GM12878 (cell line): Measurements from ENCODE around the gene AGER. TPM values are rescaled to one million over a fixed set of nuclear protein-coding genes. Genes with fewer than 3 reads are reported as not detected.
A peak's percentile ranks its signal among the peaks of the same experiment; 100 is the strongest.

Source experiments
- BMI1 ChIP-seq: fragments of 450-650 bp; IDR thresholded peaks from 2 replicates; pipeline ENCODE4 v1.6.1; 2016; ENCODE audit warnings: mild to moderate bottlenecking, moderate library complexity, borderline replicate concordance
- BRCA1 ChIP-seq: IDR thresholded peaks from 2 replicates; pipeline ENCODE4 v1.6.1; 2011; ENCODE audit warnings: low read depth, low read length, improper control_type of control experiment
- CHD4 ChIP-seq: fragments of 200-600 bp; sonication (generic); IDR thresholded peaks from 2 replicates; pipeline ENCODE4 v1.6.1; 2016; ENCODE audit warnings: mild to moderate bottlenecking
- CREB1 ChIP-seq: IDR thresholded peaks from 2 replicates; pipeline ENCODE4 v1.6.1; 2012; ENCODE audit warnings: low read depth, mild to moderate bottlenecking, inconsistent platforms
- ETV6 ChIP-seq, 2 experiments: fragments of 450-650 bp in 1 of 2; IDR thresholded peaks in 1 of 2; conservative IDR thresholded peaks in 1 of 2; 2 replicates each; pipeline ENCODE4 v1.6.1; 2014; ENCODE audit warnings: antibody characterized with exemption in 1 of 2, borderline replicate concordance in 1 of 2, low read depth in 1 of 2, mild to moderate bottlenecking in 1 of 2, moderate library complexity in 1 of 2
- HCFC1 ChIP-seq: fragments of 150-350 bp; IDR thresholded peaks from 2 replicates; pipeline ENCODE4 v1.6.1; 2014; ENCODE audit warnings: low read length
- IKZF2 ChIP-seq, 2 experiments: fragments of 450-650 bp; IDR thresholded peaks; 2 replicates each; pipeline ENCODE4 v1.6.1; 2017; ENCODE audit warnings: mild to moderate bottlenecking in 2 of 2, moderate library complexity in 2 of 2
- IRF4 ChIP-seq: IDR thresholded peaks from 2 replicates; pipeline ENCODE4 v1.6.1; 2011; ENCODE audit warnings: low read depth, low read length
- MTA2 ChIP-seq: fragments of 450-650 bp; IDR thresholded peaks from 2 replicates; pipeline ENCODE4 v1.6.1; 2016; ENCODE audit warnings: low read depth, mild to moderate bottlenecking, moderate library complexity
- MYC ChIP-seq: IDR thresholded peaks from 2 replicates; pipeline ENCODE4 v1.6.1; 2011; ENCODE audit warnings: mild to moderate bottlenecking, low read length, moderate library complexity, inconsistent platforms; ENCODE audit not compliant: insufficient read depth, insufficient replicate concordance, insufficient read length, severe bottlenecking
- NR2F1 ChIP-seq: fragments of 450-650 bp; conservative IDR thresholded peaks from 2 replicates; pipeline ENCODE4 v1.6.1; 2017; ENCODE audit warnings: mild to moderate bottlenecking
- PML ChIP-seq: IDR thresholded peaks from 2 replicates; pipeline ENCODE4 v1.6.1; 2012; ENCODE audit warnings: low read length, inconsistent platforms
- POLR2A ChIP-seq: IDR thresholded peaks from 2 replicates; pipeline ENCODE4 v1.6.1; 2011; ENCODE audit warnings: low read depth, mild to moderate bottlenecking, low read length
- RB1 ChIP-seq: fragments of 450-650 bp; formaldehyde crosslinking; IDR thresholded peaks from 2 replicates; pipeline ENCODE4 v1.6.1; 2017; ENCODE audit warnings: mild to moderate bottlenecking, borderline replicate concordance
- SREBF1 ChIP-seq: IDR thresholded peaks from 2 replicates; pipeline ENCODE4 v1.6.1; 2012; ENCODE audit warnings: mild to moderate bottlenecking, low read length
- WRNIP1 ChIP-seq: IDR thresholded peaks from 2 replicates; pipeline ENCODE4 v1.6.1; 2011; ENCODE audit warnings: low read depth, low read length, improper control_type of control experiment, borderline replicate concordance
- ZNF24 ChIP-seq: fragments of 450-650 bp; IDR thresholded peaks from 2 replicates; pipeline ENCODE4 v1.6.1; 2017; ENCODE audit warnings: antibody characterized with exemption, mild to moderate bottlenecking
- ZZZ3 ChIP-seq: IDR thresholded peaks from 2 replicates; pipeline ENCODE4 v1.6.1; 2011; ENCODE audit warnings: low read depth; ENCODE audit not compliant: control insufficient read depth, insufficient read length
- polyA plus RNA-seq, 11 experiments: library from polyadenylated mRNA; depleted of rRNA in 4 of 11; unstranded in 6 of 11; stranded (reverse) in 5 of 11; fragments of >200 nt; fragmentation: Nextera tagmentation in 4 of 11; fragmentation: Illumina TruSeq in 1 of 11; extraction: Ambion mirVana in 4 of 11; extraction: Trizol in 1 of 11; gene quantifications; 1 replicate in 1 of 11; 2 replicates in 10 of 11; pipeline versions ENCODE4 v1.2.1 to v1.2.3, GENCODE V29; 2011 to 2016; ENCODE audit warnings: inconsistent platforms in 2 of 11, missing spikeins in 2 of 11, low read depth in 1 of 11
- total RNA-seq, 4 experiments: library from RNA; depleted of rRNA in 3 of 4; stranded (reverse); fragments of >200 nt in 3 of 4; fragmentation: Illumina TruSeq in 1 of 4; extraction: Trizol in 1 of 4; gene quantifications; 2 replicates each; pipeline versions ENCODE4 v1.2.1 to v1.2.3, GENCODE V29; 2013 to 2021
- TF ChIP-seq, protein P1 (sequence below): fragments of 150-350 bp; IDR thresholded peaks from 2 replicates; pipeline ENCODE4 v1.6.1; 2014; ENCODE audit warnings: mild to moderate bottlenecking, low read depth, low read length
- TF ChIP-seq, protein P2 (sequence below): fragments of 450-650 bp; IDR thresholded peaks from 2 replicates; pipeline ENCODE4 v1.6.1; 2014; ENCODE audit warnings: mild to moderate bottlenecking
- TF ChIP-seq, protein P3 (sequence below): fragments of 450-650 bp; IDR thresholded peaks from 2 replicates; pipeline ENCODE4 v1.6.1; 2018; ENCODE audit warnings: borderline replicate concordance, mild to moderate bottlenecking; ENCODE audit not compliant: partially characterized antibody
- TF ChIP-seq, protein P4 (sequence below): fragments of 450-650 bp; formaldehyde crosslinking; IDR thresholded peaks from 2 replicates; pipeline ENCODE4 v1.5.0; 2022; ENCODE audit warnings: mild to moderate bottlenecking, missing genetic modification characterization

The AGER gene
- total and polyA plus RNA-seq, 10 of the 15 experiments (the other 5 are each of a cell fraction or from before 2014, with no cell fraction given) = 1.1 to 18.2 (median 3.9) TPM

- TF ChIP-seq, protein P1, sequence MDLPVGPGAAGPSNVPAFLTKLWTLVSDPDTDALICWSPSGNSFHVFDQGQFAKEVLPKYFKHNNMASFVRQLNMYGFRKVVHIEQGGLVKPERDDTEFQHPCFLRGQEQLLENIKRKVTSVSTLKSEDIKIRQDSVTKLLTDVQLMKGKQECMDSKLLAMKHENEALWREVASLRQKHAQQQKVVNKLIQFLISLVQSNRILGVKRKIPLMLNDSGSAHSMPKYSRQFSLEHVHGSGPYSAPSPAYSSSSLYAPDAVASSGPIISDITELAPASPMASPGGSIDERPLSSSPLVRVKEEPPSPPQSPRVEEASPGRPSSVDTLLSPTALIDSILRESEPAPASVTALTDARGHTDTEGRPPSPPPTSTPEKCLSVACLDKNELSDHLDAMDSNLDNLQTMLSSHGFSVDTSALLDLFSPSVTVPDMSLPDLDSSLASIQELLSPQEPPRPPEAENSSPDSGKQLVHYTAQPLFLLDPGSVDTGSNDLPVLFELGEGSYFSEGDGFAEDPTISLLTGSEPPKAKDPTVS = no peak
- TF ChIP-seq HCFC1 (peak; percentile 63), ETV6 (conservative IDR thresholded peaks at IDR 0.05 in 1 of 2, IDR thresholded peaks at IDR 0.05 in 1 of 2; ENCODE audit: borderline replicate concordance in 1 of 2, low read depth in 1 of 2) (peak in 1 of 2 experiments; percentile 64; a peak in 2 of 4 replicates), PML (no peak), MYC (no peak), ZZZ3 (no peak), WRNIP1 (no peak), SREBF1 (no peak), ZNF24 (no peak), MTA2 (peak; percentile 60; the same call in 1 of the 2 replicates), IRF4 (peak; percentile 33; the same call in 1 of the 2 replicates), CHD4 (no peak), NR2F1 (peak; percentile 64), POLR2A (peak; percentile 93), RB1 (peak; percentile 91; the same call in 1 of the 2 replicates), CREB1 (no peak), BRCA1 (0 out of 2 replicates have a peak, but pooled peaks have one; percentile 46), BMI1 (peak; percentile 88), IKZF2 (IDR thresholded peaks at IDR 0.05) (peak; percentile 91)
- TF ChIP-seq, protein P2, sequence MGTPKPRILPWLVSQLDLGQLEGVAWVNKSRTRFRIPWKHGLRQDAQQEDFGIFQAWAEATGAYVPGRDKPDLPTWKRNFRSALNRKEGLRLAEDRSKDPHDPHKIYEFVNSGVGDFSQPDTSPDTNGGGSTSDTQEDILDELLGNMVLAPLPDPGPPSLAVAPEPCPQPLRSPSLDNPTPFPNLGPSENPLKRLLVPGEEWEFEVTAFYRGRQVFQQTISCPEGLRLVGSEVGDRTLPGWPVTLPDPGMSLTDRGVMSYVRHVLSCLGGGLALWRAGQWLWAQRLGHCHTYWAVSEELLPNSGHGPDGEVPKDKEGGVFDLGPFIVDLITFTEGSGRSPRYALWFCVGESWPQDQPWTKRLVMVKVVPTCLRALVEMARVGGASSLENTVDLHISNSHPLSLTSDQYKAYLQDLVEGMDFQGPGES = peak; percentile 20; the same call in 1 of the 2 replicates
- TF ChIP-seq, protein P3, sequence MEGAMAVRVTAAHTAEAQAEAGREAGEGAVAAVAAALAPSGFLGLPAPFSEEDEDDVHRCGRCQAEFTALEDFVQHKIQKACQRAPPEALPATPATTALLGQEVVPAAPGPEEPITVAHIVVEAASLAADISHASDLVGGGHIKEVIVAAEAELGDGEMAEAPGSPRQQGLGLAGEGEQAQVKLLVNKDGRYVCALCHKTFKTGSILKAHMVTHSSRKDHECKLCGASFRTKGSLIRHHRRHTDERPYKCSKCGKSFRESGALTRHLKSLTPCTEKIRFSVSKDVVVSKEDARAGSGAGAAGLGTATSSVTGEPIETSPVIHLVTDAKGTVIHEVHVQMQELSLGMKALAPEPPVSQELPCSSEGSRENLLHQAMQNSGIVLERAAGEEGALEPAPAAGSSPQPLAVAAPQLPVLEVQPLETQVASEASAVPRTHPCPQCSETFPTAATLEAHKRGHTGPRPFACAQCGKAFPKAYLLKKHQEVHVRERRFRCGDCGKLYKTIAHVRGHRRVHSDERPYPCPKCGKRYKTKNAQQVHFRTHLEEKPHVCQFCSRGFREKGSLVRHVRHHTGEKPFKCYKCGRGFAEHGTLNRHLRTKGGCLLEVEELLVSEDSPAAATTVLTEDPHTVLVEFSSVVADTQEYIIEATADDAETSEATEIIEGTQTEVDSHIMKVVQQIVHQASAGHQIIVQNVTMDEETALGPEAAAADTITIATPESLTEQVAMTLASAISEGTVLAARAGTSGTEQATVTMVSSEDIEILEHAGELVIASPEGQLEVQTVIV = peak; percentile 19
- TF ChIP-seq, protein P4, sequence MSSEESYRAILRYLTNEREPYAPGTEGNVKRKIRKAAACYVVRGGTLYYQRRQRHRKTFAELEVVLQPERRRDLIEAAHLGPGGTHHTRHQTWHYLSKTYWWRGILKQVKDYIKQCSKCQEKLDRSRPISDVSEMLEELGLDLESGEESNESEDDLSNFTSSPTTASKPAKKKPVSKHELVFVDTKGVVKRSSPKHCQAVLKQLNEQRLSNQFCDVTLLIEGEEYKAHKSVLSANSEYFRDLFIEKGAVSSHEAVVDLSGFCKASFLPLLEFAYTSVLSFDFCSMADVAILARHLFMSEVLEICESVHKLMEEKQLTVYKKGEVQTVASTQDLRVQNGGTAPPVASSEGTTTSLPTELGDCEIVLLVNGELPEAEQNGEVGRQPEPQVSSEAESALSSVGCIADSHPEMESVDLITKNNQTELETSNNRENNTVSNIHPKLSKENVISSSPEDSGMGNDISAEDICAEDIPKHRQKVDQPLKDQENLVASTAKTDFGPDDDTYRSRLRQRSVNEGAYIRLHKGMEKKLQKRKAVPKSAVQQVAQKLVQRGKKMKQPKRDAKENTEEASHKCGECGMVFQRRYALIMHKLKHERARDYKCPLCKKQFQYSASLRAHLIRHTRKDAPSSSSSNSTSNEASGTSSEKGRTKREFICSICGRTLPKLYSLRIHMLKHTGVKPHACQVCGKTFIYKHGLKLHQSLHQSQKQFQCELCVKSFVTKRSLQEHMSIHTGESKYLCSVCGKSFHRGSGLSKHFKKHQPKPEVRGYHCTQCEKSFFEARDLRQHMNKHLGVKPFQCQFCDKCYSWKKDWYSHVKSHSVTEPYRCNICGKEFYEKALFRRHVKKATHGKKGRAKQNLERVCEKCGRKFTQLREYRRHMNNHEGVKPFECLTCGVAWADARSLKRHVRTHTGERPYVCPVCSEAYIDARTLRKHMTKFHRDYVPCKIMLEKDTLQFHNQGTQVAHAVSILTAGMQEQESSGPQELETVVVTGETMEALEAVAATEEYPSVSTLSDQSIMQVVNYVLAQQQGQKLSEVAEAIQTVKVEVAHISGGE (CRISPR knock-in tag) = no peak
These were observed 12.0 kb upstream of the AGER start (continued) for GRCh38 chr6:32195902-32196681.
